Mammary epithelial cell (primary cell): Measurements from ENCODE around the gene GGTA1.

ENCODE experiments used
- CTCF ChIP-seq, 2 donors: IDR thresholded peaks in 1 of 2; conservative IDR thresholded peaks in 1 of 2; 2 replicates each; pipeline ENCODE4 v1.5.1; 2011 to 2012; ENCODE audit warnings: inconsistent platforms in 2 of 2, low read length in 2 of 2, mild to moderate bottlenecking in 2 of 2, control low read depth in 1 of 2, low read depth in 1 of 2; ENCODE audit not compliant: insufficient read depth in 1 of 2; ENCODE audit errors: extremely low read depth in 1 of 2
- EZH2 ChIP-seq: IDR thresholded peaks from 2 replicates; pipeline ENCODE4 v1.6.1; 2012; ENCODE audit warnings: low read length, inconsistent platforms, borderline replicate concordance

GRCh38 chr9:121464968-121465367 is 34.7 kb downstream of the GGTA1 start:
- TF ChIP-seq CTCF (conservative IDR thresholded peaks at IDR 0.05 in 1 of 2, IDR thresholded peaks at IDR 0.05 in 1 of 2; ENCODE audit: extremely low read depth in 1 of 2, insufficient read depth in 1 of 2, low read depth in 1 of 2, low read length in 2 of 2), result no peak
- TF ChIP-seq EZH2, result no peak
